HEK293 (cell line): ENCODE measurements around the gene AK3.
A peak's percentile ranks its signal among the peaks of the same experiment; 100 is the strongest.

Experiments
- CTCF ChIA-PET: fragments of 350-600 bp; formaldehyde crosslinking; extraction: SDS; loops from one replicate; lab custom pipeline; 2021; ENCODE audit warnings: antibody characterized with exemption; lab: Yijun Ruan, JAX
- POLR2A ChIA-PET: fragments of 300-600 bp; formaldehyde crosslinking; extraction: SDS; loops from one replicate; lab custom pipeline; 2020; ENCODE audit warnings: antibody characterized with exemption, inconsistent platforms; lab: Yijun Ruan, JAX
- H3K27ac ChIP-seq: fragments of 200-500 bp; sonication (Bioruptor generic); 2 replicates; pipeline ENCODE4 v1.5.1; 2014; ENCODE audit warnings: low read depth, low read length, control low read depth, inconsistent platforms; ENCODE audit errors: extremely low read depth
- H3K36me3 ChIP-seq, 2 experiments: fragments of 200-500 bp in 1 of 2; sonication (Bioruptor generic) in 1 of 2; 1 replicate in 1 of 2; 2 replicates in 1 of 2; pipeline ENCODE4 v1.5.1; 2014 to 2017; ENCODE audit warnings: inconsistent platforms in 2 of 2, low read length in 2 of 2; ENCODE audit not compliant: control insufficient read depth in 2 of 2, insufficient read depth in 1 of 2
- H3K4me1 ChIP-seq: fragments of 200-500 bp; sonication (Bioruptor generic); 2 replicates; pipeline ENCODE4 v1.5.1; 2014; ENCODE audit warnings: mild to moderate bottlenecking, low read length, inconsistent platforms; ENCODE audit not compliant: control insufficient read depth, insufficient read depth
- H3K4me3 ChIP-seq: 2 replicates; pipeline ENCODE4 v1.5.1; 2011; ENCODE audit warnings: low read depth, mild to moderate bottlenecking, control low read depth, low read length, moderate library complexity
- H3K9me3 ChIP-seq: fragments of 200-500 bp; sonication (Bioruptor generic); 2 replicates; pipeline ENCODE4 v1.5.1; 2014; ENCODE audit warnings: low read depth, low read length, inconsistent platforms; ENCODE audit not compliant: control insufficient read depth, insufficient read depth
- GLIS1 ChIP-seq: fragments of 450-650 bp; formaldehyde crosslinking; IDR thresholded peaks from 2 replicates; pipeline ENCODE4 v1.5.1; 2016; ENCODE audit warnings: missing biosample characterization, missing genetic modification characterization
- KLF9 ChIP-seq: fragments of 450-650 bp; formaldehyde crosslinking; IDR thresholded peaks from 2 replicates; pipeline ENCODE4 v1.5.1; 2016; ENCODE audit warnings: missing biosample characterization, missing genetic modification characterization, low read depth
- OSR2 ChIP-seq: fragments of 450-650 bp; formaldehyde crosslinking; IDR thresholded peaks from 2 replicates; pipeline ENCODE4 v1.5.1; 2016; ENCODE audit warnings: missing biosample characterization, missing genetic modification characterization
- SCRT2 ChIP-seq: fragments of 450-650 bp; formaldehyde crosslinking; IDR thresholded peaks from 2 replicates; pipeline ENCODE4 v1.5.1; 2016; ENCODE audit warnings: missing biosample characterization, missing genetic modification characterization
- SP2 ChIP-seq: fragments of 450-650 bp; formaldehyde crosslinking; IDR thresholded peaks from 2 replicates; pipeline ENCODE4 v1.5.1; 2016; ENCODE audit warnings: missing biosample characterization, missing genetic modification characterization
- SP3 ChIP-seq: fragments of 450-650 bp; formaldehyde crosslinking; IDR thresholded peaks from 2 replicates; pipeline ENCODE4 v1.5.1; 2016; ENCODE audit warnings: missing biosample characterization, missing genetic modification characterization
- ZFP69B ChIP-seq: fragments of 450-650 bp; formaldehyde crosslinking; IDR thresholded peaks from 2 replicates; pipeline ENCODE4 v1.5.1; 2016; ENCODE audit warnings: missing biosample characterization, missing genetic modification characterization
- ZNF2 ChIP-seq: fragments of 450-650 bp; formaldehyde crosslinking; IDR thresholded peaks from 2 replicates; pipeline ENCODE4 v1.5.1; 2016; ENCODE audit warnings: missing biosample characterization, missing genetic modification characterization
- ZNF221 ChIP-seq: fragments of 450-650 bp; formaldehyde crosslinking; IDR thresholded peaks from 2 replicates; pipeline ENCODE4 v1.5.1; 2017; ENCODE audit warnings: missing biosample characterization, missing genetic modification characterization, borderline replicate concordance
- ZNF239 ChIP-seq: fragments of 450-650 bp; formaldehyde crosslinking; IDR thresholded peaks from 2 replicates; pipeline ENCODE4 v1.5.1; 2016; ENCODE audit warnings: missing biosample characterization, missing genetic modification characterization
- ZNF324 ChIP-seq: fragments of 450-650 bp; formaldehyde crosslinking; IDR thresholded peaks from 2 replicates; pipeline ENCODE4 v1.5.1; 2016; ENCODE audit warnings: missing biosample characterization, missing genetic modification characterization
- ZNF366 ChIP-seq: fragments of 450-650 bp; formaldehyde crosslinking; conservative IDR thresholded peaks from 2 replicates; pipeline ENCODE4 v1.5.1; 2016; ENCODE audit warnings: missing biosample characterization, missing genetic modification characterization
- ZNF423 ChIP-seq: fragments of 450-650 bp; formaldehyde crosslinking; IDR thresholded peaks from 2 replicates; pipeline ENCODE4 v1.5.1; 2016; ENCODE audit warnings: missing biosample characterization, missing genetic modification characterization
- ZNF48 ChIP-seq: fragments of 450-650 bp; formaldehyde crosslinking; IDR thresholded peaks from 2 replicates; pipeline ENCODE4 v1.5.1; 2016; ENCODE audit warnings: missing biosample characterization, missing genetic modification characterization
- ZNF664 ChIP-seq: fragments of 450-650 bp; formaldehyde crosslinking; IDR thresholded peaks from 2 replicates; pipeline ENCODE4 v1.5.1; 2016; ENCODE audit warnings: missing biosample characterization, missing genetic modification characterization
- ZNF677 ChIP-seq: fragments of 450-650 bp; IDR thresholded peaks from 2 replicates; pipeline ENCODE4 v1.5.0; 2018; ENCODE audit warnings: missing biosample characterization, mild to moderate bottlenecking, missing genetic modification characterization, moderate library complexity
- ZNF777 ChIP-seq: fragments of 450-650 bp; formaldehyde crosslinking; IDR thresholded peaks from 2 replicates; pipeline ENCODE4 v1.5.1; 2017; ENCODE audit warnings: missing biosample characterization, missing genetic modification characterization, borderline replicate concordance
- TF ChIP-seq, protein P1 (sequence below): fragments of 450-650 bp; formaldehyde crosslinking; IDR thresholded peaks from 2 replicates; pipeline ENCODE4 v1.5.1; 2016; ENCODE audit warnings: missing biosample characterization, missing genetic modification characterization
- TF ChIP-seq, protein P2 (sequence below): fragments of 450-650 bp; formaldehyde crosslinking; IDR thresholded peaks from 2 replicates; pipeline ENCODE4 v1.5.1; 2016; ENCODE audit warnings: missing biosample characterization, missing genetic modification characterization
- TF ChIP-seq, protein P3 (sequence below): fragments of 450-650 bp; formaldehyde crosslinking; IDR thresholded peaks from 2 replicates; pipeline ENCODE4 v1.5.1; 2016; ENCODE audit warnings: missing biosample characterization, missing genetic modification characterization
- TF ChIP-seq, protein P4 (sequence below): fragments of 450-650 bp; formaldehyde crosslinking; IDR thresholded peaks from 2 replicates; pipeline ENCODE4 v1.5.1; 2016; ENCODE audit warnings: missing biosample characterization, missing genetic modification characterization
- TF ChIP-seq, protein P5 (sequence below): fragments of 450-650 bp; formaldehyde crosslinking; IDR thresholded peaks from 2 replicates; pipeline ENCODE4 v1.5.1; 2017; ENCODE audit warnings: missing biosample characterization, missing genetic modification characterization
- TF ChIP-seq, protein P6 (sequence below): fragments of 450-650 bp; formaldehyde crosslinking; optimal IDR thresholded peaks from 2 replicates; pipeline ENCODE3; 2016; ENCODE audit warnings: missing biosample characterization, mild to moderate bottlenecking, missing genetic modification characterization

The AK3 gene

DNA sequence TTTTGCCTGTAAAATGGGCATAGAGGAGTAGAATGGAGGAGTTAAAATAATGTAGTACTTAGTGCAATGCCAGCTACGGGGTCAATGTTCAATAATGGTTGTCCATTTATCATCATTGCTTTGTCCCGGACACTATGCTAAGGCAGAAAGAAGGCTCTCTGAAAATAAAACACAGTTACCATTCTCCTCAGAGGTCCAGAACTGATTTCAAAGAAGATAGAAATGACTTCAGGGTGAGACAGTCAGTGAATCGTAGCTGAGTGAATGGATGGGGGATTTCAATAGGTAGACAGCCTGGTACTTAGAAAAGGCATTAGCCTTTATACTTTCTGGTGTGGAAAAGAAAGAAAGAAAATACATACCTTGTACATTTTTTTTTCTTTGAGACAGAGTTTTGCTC, 1.2 kb upstream of the AK3 start:
- ChIA-PET POLR2A (interaction anchor here (2.4 kb wide), 1 partner anchor 50 kb away, joined by 10 read pairs; the partner anchor contains the start of gene RCL1), CTCF (interaction anchor here (0.6 to 1.2 kb wide), 5 partner anchors 8 to 919 kb away, joined by 3 to 7 read pairs (median 3); no protein-coding TSS in a partner anchor)
- H3K4me1 ChIP-seq: no peaks in the 10 kb centered on the region
- no peak overlapping the region for H3K27ac ChIP-seq
- H3K36me3 ChIP-seq: no peaks in the 10 kb centered on the region
- H3K4me3 ChIP-seq: no peak overlapping the region
- H3K9me3 ChIP-seq: no peaks in the 10 kb centered on the region
- TF ChIP-seq ZNF664 (tag by site-specific recombination) (0 out of 2 replicates have a peak, but pooled peaks have one; percentile 64), ZNF48 (tag by site-specific recombination) (no peak)

DNA sequence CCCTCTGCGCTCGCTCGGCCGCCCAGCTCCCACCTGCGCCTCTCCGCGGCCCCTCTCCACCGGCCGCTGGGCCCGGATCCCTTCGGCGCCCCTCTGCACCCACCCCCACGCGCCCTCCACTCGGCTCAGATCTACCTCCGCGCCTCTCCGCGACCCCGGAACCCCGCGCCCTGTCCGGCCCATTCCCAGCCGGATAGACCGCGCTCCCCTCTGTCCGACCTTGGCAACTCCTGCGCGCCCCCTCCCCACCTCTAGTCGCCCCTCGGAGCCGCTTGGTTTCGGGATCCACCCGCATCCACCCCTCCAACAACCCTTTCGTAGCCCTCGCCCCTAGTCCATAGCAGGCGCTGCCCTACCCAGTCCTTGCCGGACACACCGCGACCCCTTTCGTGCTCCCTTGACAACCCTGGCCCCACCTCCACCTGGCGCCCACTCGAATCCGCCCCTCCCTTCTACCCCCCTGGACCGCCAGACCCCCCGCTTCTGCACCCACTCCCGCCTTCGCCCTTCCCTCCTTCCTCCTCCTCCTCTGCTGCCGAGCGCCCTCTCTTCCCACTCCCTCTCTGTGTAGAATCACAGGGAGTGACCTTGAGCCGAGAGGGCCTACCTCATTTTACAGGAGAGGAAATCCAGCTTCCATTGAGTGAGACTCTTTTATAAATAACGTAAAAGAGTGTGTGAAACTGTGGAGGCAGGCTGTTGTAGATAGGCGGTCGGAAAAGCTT, 525 bp upstream of the AK3 start:
- ChIA-PET POLR2A (interaction anchor here (0.9 to 2.4 kb wide), 10 partner anchors 8 to 243 kb away, joined by 3 to 10 read pairs (median 6); partner anchors contain the start of genes CDC37L1, JAK2, PLPP6 and RCL1), CTCF (interaction anchor here (0.6 to 1.2 kb wide), 6 partner anchors 9 to 281 kb away, joined by 3 to 7 read pairs (median 4); no protein-coding TSS in a partner anchor)
- Histone ChIP-seq H3K27ac (peak overlapping the region; percentile 49; the same call in 1 of the 2 replicates), H3K9me3 (no peaks in the 10 kb centered on the region), H3K36me3 (no peaks in the 10 kb centered on the region), H3K4me3 (peak overlapping the region; percentile 86), H3K4me1 (no peaks in the 10 kb centered on the region)
- TF ChIP-seq SCRT2 (tag by site-specific recombination) (no peak), ZNF2 (tag by site-specific recombination) (0 out of 2 replicates have a peak, but pooled peaks have one; percentile 54), ZNF239 (0 out of 2 replicates have a peak, but pooled peaks have one; percentile 23), ZFP69B (tag by site-specific recombination) (0 out of 2 replicates have a peak, but pooled peaks have one; percentile 16), ZNF677 (tag by site-specific recombination) (no peak), GLIS1 (tag by site-specific recombination) (peak; percentile 76), OSR2 (tag by site-specific recombination) (no peak), ZNF324 (no peak), KLF9 (0 out of 2 replicates have a peak, but pooled peaks have one; percentile 9), ZNF221 (no peak), SP3 (tag by site-specific recombination) (peak; percentile 48), ZNF423 (tag by site-specific recombination) (peak; percentile 60; the same call in 1 of the 2 replicates), SP2 (peak; percentile 44), ZNF777 (tag by site-specific recombination) (peak; percentile 33; the same call in 1 of the 2 replicates), ZNF366 (peak; percentile 74)
- TF ChIP-seq, protein P1, sequence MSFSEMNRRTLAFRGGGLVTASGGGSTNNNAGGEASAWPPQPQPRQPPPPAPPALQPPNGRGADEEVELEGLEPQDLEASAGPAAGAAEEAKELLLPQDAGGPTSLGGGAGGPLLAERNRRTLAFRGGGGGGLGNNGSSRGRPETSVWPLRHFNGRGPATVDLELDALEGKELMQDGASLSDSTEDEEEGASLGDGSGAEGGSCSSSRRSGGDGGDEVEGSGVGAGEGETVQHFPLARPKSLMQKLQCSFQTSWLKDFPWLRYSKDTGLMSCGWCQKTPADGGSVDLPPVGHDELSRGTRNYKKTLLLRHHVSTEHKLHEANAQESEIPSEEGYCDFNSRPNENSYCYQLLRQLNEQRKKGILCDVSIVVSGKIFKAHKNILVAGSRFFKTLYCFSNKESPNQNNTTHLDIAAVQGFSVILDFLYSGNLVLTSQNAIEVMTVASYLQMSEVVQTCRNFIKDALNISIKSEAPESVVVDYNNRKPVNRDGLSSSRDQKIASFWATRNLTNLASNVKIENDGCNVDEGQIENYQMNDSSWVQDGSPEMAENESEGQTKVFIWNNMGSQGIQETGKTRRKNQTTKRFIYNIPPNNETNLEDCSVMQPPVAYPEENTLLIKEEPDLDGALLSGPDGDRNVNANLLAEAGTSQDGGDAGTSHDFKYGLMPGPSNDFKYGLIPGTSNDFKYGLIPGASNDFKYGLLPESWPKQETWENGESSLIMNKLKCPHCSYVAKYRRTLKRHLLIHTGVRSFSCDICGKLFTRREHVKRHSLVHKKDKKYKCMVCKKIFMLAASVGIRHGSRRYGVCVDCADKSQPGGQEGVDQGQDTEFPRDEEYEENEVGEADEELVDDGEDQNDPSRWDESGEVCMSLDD (tag by site-specific recombination): peak; percentile 75
- TF ChIP-seq, protein P2, sequence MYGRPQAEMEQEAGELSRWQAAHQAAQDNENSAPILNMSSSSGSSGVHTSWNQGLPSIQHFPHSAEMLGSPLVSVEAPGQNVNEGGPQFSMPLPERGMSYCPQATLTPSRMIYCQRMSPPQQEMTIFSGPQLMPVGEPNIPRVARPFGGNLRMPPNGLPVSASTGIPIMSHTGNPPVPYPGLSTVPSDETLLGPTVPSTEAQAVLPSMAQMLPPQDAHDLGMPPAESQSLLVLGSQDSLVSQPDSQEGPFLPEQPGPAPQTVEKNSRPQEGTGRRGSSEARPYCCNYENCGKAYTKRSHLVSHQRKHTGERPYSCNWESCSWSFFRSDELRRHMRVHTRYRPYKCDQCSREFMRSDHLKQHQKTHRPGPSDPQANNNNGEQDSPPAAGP: peak; percentile 39; the same call in 1 of the 2 replicates
- TF ChIP-seq, protein P3, sequence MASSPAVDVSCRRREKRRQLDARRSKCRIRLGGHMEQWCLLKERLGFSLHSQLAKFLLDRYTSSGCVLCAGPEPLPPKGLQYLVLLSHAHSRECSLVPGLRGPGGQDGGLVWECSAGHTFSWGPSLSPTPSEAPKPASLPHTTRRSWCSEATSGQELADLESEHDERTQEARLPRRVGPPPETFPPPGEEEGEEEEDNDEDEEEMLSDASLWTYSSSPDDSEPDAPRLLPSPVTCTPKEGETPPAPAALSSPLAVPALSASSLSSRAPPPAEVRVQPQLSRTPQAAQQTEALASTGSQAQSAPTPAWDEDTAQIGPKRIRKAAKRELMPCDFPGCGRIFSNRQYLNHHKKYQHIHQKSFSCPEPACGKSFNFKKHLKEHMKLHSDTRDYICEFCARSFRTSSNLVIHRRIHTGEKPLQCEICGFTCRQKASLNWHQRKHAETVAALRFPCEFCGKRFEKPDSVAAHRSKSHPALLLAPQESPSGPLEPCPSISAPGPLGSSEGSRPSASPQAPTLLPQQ (tag by site-specific recombination): peak; percentile 43; the same call in 1 of the 2 replicates
- TF ChIP-seq, protein P4, sequence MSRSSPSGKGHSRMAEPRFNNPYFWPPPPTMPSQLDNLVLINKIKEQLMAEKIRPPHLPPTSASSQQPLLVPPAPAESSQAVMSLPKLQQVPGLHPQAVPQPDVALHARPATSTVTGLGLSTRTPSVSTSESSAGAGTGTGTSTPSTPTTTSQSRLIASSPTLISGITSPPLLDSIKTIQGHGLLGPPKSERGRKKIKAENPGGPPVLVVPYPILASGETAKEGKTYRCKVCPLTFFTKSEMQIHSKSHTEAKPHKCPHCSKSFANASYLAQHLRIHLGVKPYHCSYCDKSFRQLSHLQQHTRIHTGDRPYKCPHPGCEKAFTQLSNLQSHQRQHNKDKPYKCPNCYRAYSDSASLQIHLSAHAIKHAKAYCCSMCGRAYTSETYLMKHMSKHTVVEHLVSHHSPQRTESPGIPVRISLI (tag by site-specific recombination): no peak
- TF ChIP-seq, protein P5, sequence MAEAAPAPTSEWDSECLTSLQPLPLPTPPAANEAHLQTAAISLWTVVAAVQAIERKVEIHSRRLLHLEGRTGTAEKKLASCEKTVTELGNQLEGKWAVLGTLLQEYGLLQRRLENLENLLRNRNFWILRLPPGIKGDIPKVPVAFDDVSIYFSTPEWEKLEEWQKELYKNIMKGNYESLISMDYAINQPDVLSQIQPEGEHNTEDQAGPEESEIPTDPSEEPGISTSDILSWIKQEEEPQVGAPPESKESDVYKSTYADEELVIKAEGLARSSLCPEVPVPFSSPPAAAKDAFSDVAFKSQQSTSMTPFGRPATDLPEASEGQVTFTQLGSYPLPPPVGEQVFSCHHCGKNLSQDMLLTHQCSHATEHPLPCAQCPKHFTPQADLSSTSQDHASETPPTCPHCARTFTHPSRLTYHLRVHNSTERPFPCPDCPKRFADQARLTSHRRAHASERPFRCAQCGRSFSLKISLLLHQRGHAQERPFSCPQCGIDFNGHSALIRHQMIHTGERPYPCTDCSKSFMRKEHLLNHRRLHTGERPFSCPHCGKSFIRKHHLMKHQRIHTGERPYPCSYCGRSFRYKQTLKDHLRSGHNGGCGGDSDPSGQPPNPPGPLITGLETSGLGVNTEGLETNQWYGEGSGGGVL (tag by site-specific recombination): peak; percentile 89
- TF ChIP-seq, protein P6, sequence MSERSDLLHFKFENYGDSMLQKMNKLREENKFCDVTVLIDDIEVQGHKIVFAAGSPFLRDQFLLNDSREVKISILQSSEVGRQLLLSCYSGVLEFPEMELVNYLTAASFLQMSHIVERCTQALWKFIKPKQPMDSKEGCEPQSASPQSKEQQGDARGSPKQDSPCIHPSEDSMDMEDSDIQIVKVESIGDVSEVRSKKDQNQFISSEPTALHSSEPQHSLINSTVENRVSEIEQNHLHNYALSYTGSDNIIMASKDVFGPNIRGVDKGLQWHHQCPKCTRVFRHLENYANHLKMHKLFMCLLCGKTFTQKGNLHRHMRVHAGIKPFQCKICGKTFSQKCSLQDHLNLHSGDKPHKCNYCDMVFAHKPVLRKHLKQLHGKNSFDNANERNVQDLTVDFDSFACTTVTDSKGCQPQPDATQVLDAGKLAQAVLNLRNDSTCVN (tag by site-specific recombination): peak; percentile 5
